K562 (cell line): Measurements from ENCODE around the gene FABP3. TPM values are rescaled to one million over a fixed set of nuclear protein-coding genes. Genes with fewer than 3 reads are reported as not detected.

Experiments used
- ATAC-seq: fragments of 200-7000 bp; cut with Tn5 transposase; 3 replicates; pipeline ENCODE4 v1.9.1; 2020; ENCODE audit warnings: moderate library complexity
- BruUV-seq: library from RNA; stranded (reverse); fragments of 400-500 nt; replicated peaks from 2 replicates; lab custom pipeline; 2021; lab: Mats Ljungman, UMichigan
- CTCF ChIA-PET: fragments of 300-600 bp; formaldehyde crosslinking; extraction: SDS; loops from one replicate; lab custom pipeline; 2021; ENCODE audit warnings: low intra/inter-chr PET ratio; lab: Yijun Ruan, JAX
- POLR2A ChIA-PET: fragments of 300-600, 350-650 bp; sonication (Branson Sonifier 250); formaldehyde crosslinking; extraction: SDS; loops from one replicate; lab custom pipeline; 2021; ENCODE audit warnings: antibody characterized with exemption, inconsistent platforms; lab: Yijun Ruan, JAX
- DNase-seq, 4 experiments: peaks; one replicate each; pipeline versions ENCODE4 v3.0.0 to v3.0.0-alpha.2; 2011 to 2018; ENCODE audit warnings: low spot score in 3 of 4, mixed read lengths in 3 of 4; ENCODE audit errors: extremely low read depth in 1 of 4
- FAIRE-seq: peaks from 2 replicates; lab custom pipeline; 2011; peaks lifted over from hg19 to GRCh38; lab: Jason Lieb, UNC
- H2AFZ ChIP-seq: 2 replicates; pipeline ENCODE4 v1.6.0; 2011; ENCODE audit warnings: low read depth, low read length, control low read depth, inconsistent platforms
- H3K27ac ChIP-seq: fragments of 200-600 bp; 3 replicates; pipeline ENCODE4 v1.8.0; 2011; ENCODE audit warnings: low read depth, mild to moderate bottlenecking, control low read depth, inconsistent platforms, low read length, moderate library complexity, mixed read lengths; ENCODE audit errors: extremely low read depth
- H3K27me3 ChIP-seq, 2 experiments: fragments of 300-600 bp in 1 of 2; 2 replicates in 1 of 2; 3 replicates in 1 of 2; pipeline versions ENCODE4 v1.6.0 to v1.8.0; 2011; ENCODE audit warnings: inconsistent platforms in 2 of 2, low read length in 2 of 2, mild to moderate bottlenecking in 1 of 2, mixed read lengths in 1 of 2, moderate library complexity in 1 of 2; ENCODE audit not compliant: control insufficient read depth in 2 of 2, insufficient read depth in 2 of 2
- H3K36me3 ChIP-seq: fragments of 300-600 bp; 3 replicates; pipeline ENCODE4 v1.8.0; 2011; ENCODE audit warnings: mild to moderate bottlenecking, low read length, inconsistent platforms; ENCODE audit not compliant: control insufficient read depth, insufficient read depth
- H3K4me1 ChIP-seq, 2 experiments: fragments of 200-600 bp in 1 of 2; replicated peaks in 1 of 2; 2 replicates in 1 of 2; 3 replicates in 1 of 2; pipeline versions ENCODE4 v1.5.1 to v1.8.0; 2011; ENCODE audit warnings: inconsistent platforms in 2 of 2, low read length in 2 of 2, mild to moderate bottlenecking in 1 of 2, mixed read lengths in 1 of 2, moderate library complexity in 1 of 2; ENCODE audit not compliant: control insufficient read depth in 2 of 2, insufficient read depth in 2 of 2
- H3K4me2 ChIP-seq: 2 replicates; pipeline ENCODE4 v1.6.1; 2011; ENCODE audit warnings: low read length, control low read depth, inconsistent platforms, mixed read lengths; ENCODE audit not compliant: insufficient read depth
- H3K4me3 ChIP-seq: fragments of 200-600 bp; sonication (generic), shearing (Covaris generic); 2 replicates; pipeline ENCODE4 v1.5.1; 2016; ENCODE audit warnings: control low read depth, inconsistent platforms
- H3K79me2 ChIP-seq: fragments of 200-600 bp; 3 replicates; pipeline ENCODE4 v1.8.0; 2011; ENCODE audit warnings: low read length, inconsistent platforms; ENCODE audit not compliant: control insufficient read depth, insufficient read depth
- H3K9ac ChIP-seq, 2 experiments: 2 replicates each; pipeline versions ENCODE4 v1.6.0 to v1.6.1; 2011; ENCODE audit warnings: low read depth in 2 of 2, low read length in 2 of 2, control low read depth in 1 of 2, inconsistent platforms in 1 of 2, mild to moderate bottlenecking in 1 of 2, mixed read lengths in 1 of 2; ENCODE audit not compliant: insufficient read depth in 1 of 2
- H3K9me1 ChIP-seq: one replicate; pipeline ENCODE4 v1.6.0; 2011; ENCODE audit warnings: inconsistent platforms, mild to moderate bottlenecking, low read length, moderate library complexity; ENCODE audit not compliant: control insufficient read depth, insufficient read depth
- H3K9me3 ChIP-seq: replicated peaks from 2 replicates; pipeline ENCODE4 v1.5.1; 2011; ENCODE audit warnings: low read depth, low read length, inconsistent platforms; ENCODE audit not compliant: control insufficient read depth, insufficient read depth
- H4K20me1 ChIP-seq: replicated peaks from 2 replicates; pipeline ENCODE4 v1.6.1; 2011; ENCODE audit warnings: low read length, inconsistent platforms, mixed read lengths; ENCODE audit not compliant: control insufficient read depth, insufficient read depth
- CHD1 ChIP-seq: fragments of 200-600 bp; sonication (generic); IDR thresholded peaks from one replicate; pipeline ENCODE4 v1.6.1; 2012; ENCODE audit warnings: mild to moderate bottlenecking, moderate library complexity, low read length, inconsistent platforms
- MCM5 ChIP-seq: fragments of 450-650 bp; IDR thresholded peaks from 2 replicates; pipeline ENCODE4 v1.6.1; 2016; ENCODE audit warnings: low read depth
- SMARCE1 ChIP-seq: fragments of 450-650 bp; IDR thresholded peaks from 2 replicates; pipeline ENCODE4 v1.7.1; 2016; ENCODE audit warnings: mild to moderate bottlenecking
- TAF1 ChIP-seq: IDR thresholded peaks from 2 replicates; pipeline ENCODE4 v1.6.1; 2011; ENCODE audit warnings: mild to moderate bottlenecking, low read length, moderate library complexity; ENCODE audit not compliant: insufficient read depth, control insufficient read depth, severe bottlenecking; ENCODE audit errors: extremely low read depth
- ZNF133 ChIP-seq: fragments of 250-450 bp; sonication (Bioruptor Pico); IDR thresholded peaks from 2 replicates; pipeline ENCODE4 v1.4.0; 2020; ENCODE audit warnings: mild to moderate bottlenecking
- WGBS: fragments of 100-300 bp; shearing (Covaris generic); methylation state at CpG from one replicate; pipeline ENCODE4 v1.1.6; 2016; ENCODE audit warnings: low coverage, mixed read lengths; ENCODE audit not compliant: insufficient coverage; ENCODE audit errors: missing lambda C conversion rate; 5-methylcytosine and 5-hydroxymethylcytosine counted together
- in situ Hi-C: fragments of 300-500 bp; cut with MboI; formaldehyde crosslinking; loops from 4 replicates; pipeline ENCODE4 v1.15.0; 2018; ENCODE audit warnings: inconsistent platforms, mixed read lengths
- intact Hi-C: fragments of 100-400 bp; cut with micrococcal nuclease; formaldehyde crosslinking; loops from 2 replicates; pipeline ENCODE4 v1.14.2; 2022
- polyA plus RNA-seq, 8 experiments: library from polyadenylated mRNA; depleted of rRNA in 4 of 8; stranded (reverse) in 5 of 8; unstranded in 3 of 8; fragments of >200 nt; fragmentation: Nextera tagmentation in 2 of 8; fragmentation: Illumina TruSeq in 1 of 8; extraction: Ambion mirVana in 2 of 8; extraction: Trizol in 1 of 8; gene quantifications; 2 replicates each; pipeline versions ENCODE4 v1.2.1 to v1.2.3, GENCODE V29; 2011 to 2014; ENCODE audit warnings: inconsistent platforms in 1 of 8, missing spikeins in 1 of 8
- total RNA-seq, 7 experiments: library from RNA; depleted of rRNA in 6 of 7; stranded (reverse); fragments of >200 nt in 6 of 7; fragmentation: Illumina TruSeq in 2 of 7; extraction: Trizol in 2 of 7; gene quantifications; 2 replicates each; pipeline versions ENCODE4 v1.2.1 to v1.2.3, GENCODE V29; 2011 to 2021; ENCODE audit warnings: low replicate concordance in 1 of 7
- TF ChIP-seq, protein P1 (sequence below): sonication (generic); formaldehyde crosslinking; IDR thresholded peaks from 2 replicates; pipeline ENCODE4 v1.8.0; 2023; ENCODE audit warnings: mild to moderate bottlenecking, missing genetic modification reagents
- TF ChIP-seq, protein P2 (sequence below): fragments of 250-450 bp; sonication (Bioruptor Pico); IDR thresholded peaks from 2 replicates; pipeline ENCODE4 v1.4.0; 2020; ENCODE audit warnings: mild to moderate bottlenecking, moderate library complexity, borderline replicate concordance

The FABP3 gene
- total and polyA plus RNA-seq, 9 of the 15 experiments (the other 6 are each of a cell fraction or from before 2014, with no cell fraction given): 0.22 TPM; not detected in 8

DNA sequence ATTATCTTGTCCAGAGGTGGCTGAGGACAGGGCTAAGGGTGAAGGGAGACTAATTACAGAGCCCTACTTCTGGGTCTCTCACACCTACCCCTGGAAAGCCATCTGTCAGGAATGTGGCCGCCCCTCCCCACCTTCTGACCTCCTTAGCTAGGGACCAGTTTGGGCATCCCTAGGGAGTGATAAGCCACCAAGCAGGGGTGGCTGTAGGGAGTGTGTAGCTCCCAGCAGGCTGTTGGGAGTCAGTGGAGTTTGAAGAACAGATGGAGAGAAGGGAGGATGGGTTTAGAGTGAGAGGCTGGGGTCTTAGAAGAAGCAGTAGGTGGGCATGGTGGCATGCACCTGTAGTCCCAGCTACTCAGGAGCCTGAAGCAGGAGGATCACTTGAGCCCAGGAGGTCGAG is 39.3 kb upstream of the FABP3 start:
- no peaks in the 10 kb centered on the region for H3K36me3 ChIP-seq
- TF ChIP-seq MCM5 (no peak), TAF1 (no peak), SMARCE1 (no peak), CHD1 (no peak), ZNF133 (no peak)
- TF ChIP-seq, protein P1, sequence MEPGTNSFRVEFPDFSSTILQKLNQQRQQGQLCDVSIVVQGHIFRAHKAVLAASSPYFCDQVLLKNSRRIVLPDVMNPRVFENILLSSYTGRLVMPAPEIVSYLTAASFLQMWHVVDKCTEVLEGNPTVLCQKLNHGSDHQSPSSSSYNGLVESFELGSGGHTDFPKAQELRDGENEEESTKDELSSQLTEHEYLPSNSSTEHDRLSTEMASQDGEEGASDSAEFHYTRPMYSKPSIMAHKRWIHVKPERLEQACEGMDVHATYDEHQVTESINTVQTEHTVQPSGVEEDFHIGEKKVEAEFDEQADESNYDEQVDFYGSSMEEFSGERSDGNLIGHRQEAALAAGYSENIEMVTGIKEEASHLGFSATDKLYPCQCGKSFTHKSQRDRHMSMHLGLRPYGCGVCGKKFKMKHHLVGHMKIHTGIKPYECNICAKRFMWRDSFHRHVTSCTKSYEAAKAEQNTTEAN (CRISPR knock-in tag): no peak
- TF ChIP-seq, protein P2, sequence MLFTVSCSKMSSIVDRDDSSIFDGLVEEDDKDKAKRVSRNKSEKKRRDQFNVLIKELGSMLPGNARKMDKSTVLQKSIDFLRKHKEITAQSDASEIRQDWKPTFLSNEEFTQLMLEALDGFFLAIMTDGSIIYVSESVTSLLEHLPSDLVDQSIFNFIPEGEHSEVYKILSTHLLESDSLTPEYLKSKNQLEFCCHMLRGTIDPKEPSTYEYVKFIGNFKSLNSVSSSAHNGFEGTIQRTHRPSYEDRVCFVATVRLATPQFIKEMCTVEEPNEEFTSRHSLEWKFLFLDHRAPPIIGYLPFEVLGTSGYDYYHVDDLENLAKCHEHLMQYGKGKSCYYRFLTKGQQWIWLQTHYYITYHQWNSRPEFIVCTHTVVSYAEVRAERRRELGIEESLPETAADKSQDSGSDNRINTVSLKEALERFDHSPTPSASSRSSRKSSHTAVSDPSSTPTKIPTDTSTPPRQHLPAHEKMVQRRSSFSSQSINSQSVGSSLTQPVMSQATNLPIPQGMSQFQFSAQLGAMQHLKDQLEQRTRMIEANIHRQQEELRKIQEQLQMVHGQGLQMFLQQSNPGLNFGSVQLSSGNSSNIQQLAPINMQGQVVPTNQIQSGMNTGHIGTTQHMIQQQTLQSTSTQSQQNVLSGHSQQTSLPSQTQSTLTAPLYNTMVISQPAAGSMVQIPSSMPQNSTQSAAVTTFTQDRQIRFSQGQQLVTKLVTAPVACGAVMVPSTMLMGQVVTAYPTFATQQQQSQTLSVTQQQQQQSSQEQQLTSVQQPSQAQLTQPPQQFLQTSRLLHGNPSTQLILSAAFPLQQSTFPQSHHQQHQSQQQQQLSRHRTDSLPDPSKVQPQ (CRISPR knock-in tag): 0 out of 2 replicates have a peak, but pooled peaks have one; percentile 32
- no peaks in the 10 kb centered on the region for H3K9me1 ChIP-seq
- peaks cover 21 to 38% of the 10 kb centered on the region in 2 experiments; a peak in 4 of 5 replicates for H3K27me3 ChIP-seq
- H3K79me2 ChIP-seq: no peaks in the 10 kb centered on the region
- CTCF ChIA-PET: no interaction called here
- no peak overlapping the region for H3K4me3 ChIP-seq
- no peak overlapping the region for H2AFZ ChIP-seq
- H3K9me3 ChIP-seq: no peaks in the 10 kb centered on the region
- H3K9ac ChIP-seq: no peak overlapping the region
- H3K4me1 ChIP-seq: peaks cover 21 to 30% of the 10 kb centered on the region in 2 experiments; a peak in 4 of 5 replicates
- BruUV-seq: no TSS peak
- in situ Hi-C loops (no loop called here), intact Hi-C loops (no loop called here)
- no peak overlapping the region for H3K27ac ChIP-seq
- no peak for ATAC-seq
- H4K20me1 ChIP-seq: 0 out of 2 replicates have a peak, but pooled peaks cover 5% of the 10 kb centered on the region
- DNase-seq: no peak
- POLR2A ChIA-PET: interaction anchor here (0.6 to 1.4 kb wide), 5 partner anchors 10 to 897 kb away, joined by 3 to 5 read pairs (median 3); no protein-coding TSS in a partner anchor
- WGBS: 4% methylated on average over 2 of the region's 2 CpGs
- FAIRE-seq: no peak
- H3K4me2 ChIP-seq: no peak overlapping the region; the same call in 1 of the 2 replicates
